GM23338 (cell line): Measurements from ENCODE around the gene CENPP. TPM values are rescaled to one million over a fixed set of nuclear protein-coding genes. Genes with fewer than 3 reads are reported as not detected.

Experiments used
- ATAC-seq: fragments of 200-7000 bp; cut with Tn5 transposase; 3 replicates; pipeline ENCODE4 v1.9.1; 2020
- DNase-seq: peaks from one replicate; pipeline ENCODE4 v3.0.0-alpha.2; 2015; ENCODE audit warnings: low spot score
- H2AFZ ChIP-seq: fragments of 200-600 bp; sonication (generic); 2 replicates; pipeline ENCODE4 v1.8.0; 2016; ENCODE audit warnings: antibody characterized with exemption, mild to moderate bottlenecking, moderate library complexity
- H3F3A ChIP-seq: fragments of 200-600 bp; sonication (generic); replicated peaks from 2 replicates; pipeline ENCODE4 v1.8.0; 2017; ENCODE audit warnings: antibody characterized with exemption, mixed run types, low read depth
- H3K27ac ChIP-seq: fragments of 200-600 bp; sonication (generic); 2 replicates; pipeline ENCODE4 v1.6.1; 2016; ENCODE audit warnings: low read depth
- H3K27me3 ChIP-seq: fragments of 200-600 bp; sonication (generic); 2 replicates; pipeline ENCODE4 v1.8.0; 2016; ENCODE audit warnings: mild to moderate bottlenecking, mixed run types, moderate library complexity; ENCODE audit not compliant: insufficient read depth
- H3K36me3 ChIP-seq: fragments of 200-600 bp; sonication (generic); 2 replicates; pipeline ENCODE4 v1.8.0; 2016; ENCODE audit warnings: mild to moderate bottlenecking; ENCODE audit not compliant: insufficient read depth
- H3K4me1 ChIP-seq: fragments of 200-600 bp; sonication (generic); 2 replicates; pipeline ENCODE4 v1.8.0; 2016; ENCODE audit warnings: mild to moderate bottlenecking, moderate library complexity; ENCODE audit not compliant: insufficient read depth
- H3K4me2 ChIP-seq: fragments of 200-600 bp; sonication (generic); 2 replicates; pipeline ENCODE4 v1.7.1; 2017; ENCODE audit warnings: mixed run types
- H3K4me3 ChIP-seq: fragments of 200-600 bp; sonication (generic); 2 replicates; pipeline ENCODE4 v1.6.1; 2016; ENCODE audit warnings: mixed run types
- H3K79me2 ChIP-seq: fragments of 200-600 bp; sonication (generic); replicated peaks from 2 replicates; pipeline ENCODE4 v1.8.0; 2017; ENCODE audit warnings: mild to moderate bottlenecking; ENCODE audit not compliant: insufficient read depth
- H3K9me2 ChIP-seq: fragments of 200-600 bp; sonication (generic); 2 replicates; pipeline ENCODE4 v1.8.0; 2017; ENCODE audit not compliant: insufficient read depth
- H4K20me1 ChIP-seq: fragments of 200-600 bp; sonication (generic); replicated peaks from 2 replicates; pipeline ENCODE4 v1.8.0; 2017; ENCODE audit warnings: mild to moderate bottlenecking; ENCODE audit not compliant: insufficient read depth
- H3K27ac Mint-ChIP-seq: 2 replicates; pipeline ENCODE4 v1.8.0; 2020; ENCODE audit warnings: inconsistent platforms, mild to moderate bottlenecking, moderate library complexity, mixed read lengths
- H3K27me3 Mint-ChIP-seq: 3 replicates; pipeline ENCODE4 v1.8.0; 2022; ENCODE audit warnings: low read depth, mild to moderate bottlenecking, moderate library complexity, mixed read lengths, inconsistent platforms; ENCODE audit not compliant: insufficient read depth, poor library complexity
- H3K36me3 Mint-ChIP-seq: 3 replicates; pipeline ENCODE4 v1.8.0; 2021; ENCODE audit warnings: low read depth, mild to moderate bottlenecking, inconsistent platforms, moderate library complexity, mixed read lengths
- H3K4me1 Mint-ChIP-seq: 3 replicates; pipeline ENCODE4 v1.8.0; 2020; ENCODE audit warnings: mild to moderate bottlenecking, inconsistent platforms, mixed read lengths
- H3K4me3 Mint-ChIP-seq: 3 replicates; pipeline ENCODE4 v1.8.0; 2021; ENCODE audit warnings: moderate library complexity, mild to moderate bottlenecking, inconsistent platforms, mixed read lengths
- H3K9me3 Mint-ChIP-seq: 3 replicates; pipeline ENCODE4 v1.8.0; 2020; ENCODE audit warnings: moderate library complexity, mild to moderate bottlenecking, inconsistent platforms, mixed read lengths
- EZH2phosphoT487 ChIP-seq: fragments of 200-600 bp; sonication (generic); IDR thresholded peaks from one replicate; pipeline ENCODE4 v1.8.1; 2018; ENCODE audit warnings: antibody characterized with exemption; ENCODE audit not compliant: unreplicated experiment
- JUNB ChIP-seq: IDR thresholded peaks from one replicate; pipeline ENCODE4 v1.6.1; 2016; ENCODE audit warnings: antibody characterized with exemption; ENCODE audit not compliant: unreplicated experiment
- STAT1 ChIP-seq: IDR thresholded peaks from one replicate; pipeline ENCODE4 v1.6.1; 2016; ENCODE audit warnings: antibody characterized with exemption; ENCODE audit not compliant: unreplicated experiment
- ZNF114 ChIP-seq: fragments of 250-450 bp; sonication (Bioruptor Pico); IDR thresholded peaks from 2 replicates; pipeline ENCODE4 v1.5.0; 2020; ENCODE audit warnings: mild to moderate bottlenecking, moderate library complexity
- ZNF331 ChIP-seq: fragments of 250-450 bp; sonication (Bioruptor Pico); IDR thresholded peaks from 2 replicates; pipeline ENCODE4 v1.5.0; 2020; ENCODE audit warnings: low read depth, mild to moderate bottlenecking, moderate library complexity
- polyA plus RNA-seq: library from polyadenylated mRNA; unstranded; fragments of >200 nt; fragmentation: Nextera tagmentation; extraction: Ambion mirVana; gene quantifications from 2 replicates; pipeline ENCODE4 v1.2.1, GENCODE V29; 2016
- total RNA-seq: library from RNA; depleted of rRNA; stranded (reverse); fragments of >200 nt; shearing (Covaris generic); gene quantifications from 2 replicates; pipeline ENCODE4 v1.2.3, GENCODE V29; 2014
- TF ChIP-seq, protein P1 (sequence below): fragments of 250-450 bp; sonication (Bioruptor Pico); IDR thresholded peaks from 2 replicates; pipeline ENCODE4 v1.5.0; 2020; ENCODE audit warnings: mild to moderate bottlenecking, moderate library complexity
- TF ChIP-seq, protein P2 (sequence below): IDR thresholded peaks from 2 replicates; pipeline ENCODE4 v1.6.1; 2016; ENCODE audit warnings: antibody characterized with exemption
- TF ChIP-seq, protein P3 (sequence below), 2 experiments: fragments of 200-600 bp in 1 of 2; sonication (generic) in 1 of 2; conservative IDR thresholded peaks; 2 replicates each; pipeline versions ENCODE4 v1.5.1 to v1.6.1; 2016 to 2017; ENCODE audit warnings: antibody characterized with exemption in 2 of 2, low read depth in 2 of 2, mild to moderate bottlenecking in 2 of 2, moderate library complexity in 1 of 2

CENPP gene
- total and polyA plus RNA-seq, 2 experiments from 2014 or later: 11.0 to 12.6 TPM

DNA sequence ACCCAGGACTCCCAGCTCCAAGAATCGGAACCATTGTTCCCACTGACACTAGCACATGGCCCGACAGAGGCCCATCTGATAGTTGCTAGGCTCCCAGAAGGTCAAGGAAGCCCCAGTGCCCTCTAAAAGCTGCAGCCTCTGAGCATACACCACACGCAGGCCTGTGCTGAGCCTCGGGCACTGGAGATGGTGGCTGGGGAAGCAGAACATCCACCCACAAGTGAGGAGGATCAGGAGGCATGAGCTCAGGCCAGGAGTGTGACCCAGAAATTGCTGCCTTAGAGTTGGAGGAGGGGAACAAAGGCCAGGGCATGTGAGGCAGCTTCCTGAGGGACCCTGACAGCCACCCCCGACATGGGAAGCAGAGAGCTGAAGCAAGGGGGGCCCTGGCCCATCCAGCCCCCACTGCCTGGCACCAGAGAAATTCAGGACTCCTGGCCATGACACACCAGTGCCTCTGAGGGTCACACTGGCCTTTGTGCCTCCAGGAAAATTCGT lies 322.8 kb downstream of the CENPP start (continued):
- TF ChIP-seq, protein P1, sequence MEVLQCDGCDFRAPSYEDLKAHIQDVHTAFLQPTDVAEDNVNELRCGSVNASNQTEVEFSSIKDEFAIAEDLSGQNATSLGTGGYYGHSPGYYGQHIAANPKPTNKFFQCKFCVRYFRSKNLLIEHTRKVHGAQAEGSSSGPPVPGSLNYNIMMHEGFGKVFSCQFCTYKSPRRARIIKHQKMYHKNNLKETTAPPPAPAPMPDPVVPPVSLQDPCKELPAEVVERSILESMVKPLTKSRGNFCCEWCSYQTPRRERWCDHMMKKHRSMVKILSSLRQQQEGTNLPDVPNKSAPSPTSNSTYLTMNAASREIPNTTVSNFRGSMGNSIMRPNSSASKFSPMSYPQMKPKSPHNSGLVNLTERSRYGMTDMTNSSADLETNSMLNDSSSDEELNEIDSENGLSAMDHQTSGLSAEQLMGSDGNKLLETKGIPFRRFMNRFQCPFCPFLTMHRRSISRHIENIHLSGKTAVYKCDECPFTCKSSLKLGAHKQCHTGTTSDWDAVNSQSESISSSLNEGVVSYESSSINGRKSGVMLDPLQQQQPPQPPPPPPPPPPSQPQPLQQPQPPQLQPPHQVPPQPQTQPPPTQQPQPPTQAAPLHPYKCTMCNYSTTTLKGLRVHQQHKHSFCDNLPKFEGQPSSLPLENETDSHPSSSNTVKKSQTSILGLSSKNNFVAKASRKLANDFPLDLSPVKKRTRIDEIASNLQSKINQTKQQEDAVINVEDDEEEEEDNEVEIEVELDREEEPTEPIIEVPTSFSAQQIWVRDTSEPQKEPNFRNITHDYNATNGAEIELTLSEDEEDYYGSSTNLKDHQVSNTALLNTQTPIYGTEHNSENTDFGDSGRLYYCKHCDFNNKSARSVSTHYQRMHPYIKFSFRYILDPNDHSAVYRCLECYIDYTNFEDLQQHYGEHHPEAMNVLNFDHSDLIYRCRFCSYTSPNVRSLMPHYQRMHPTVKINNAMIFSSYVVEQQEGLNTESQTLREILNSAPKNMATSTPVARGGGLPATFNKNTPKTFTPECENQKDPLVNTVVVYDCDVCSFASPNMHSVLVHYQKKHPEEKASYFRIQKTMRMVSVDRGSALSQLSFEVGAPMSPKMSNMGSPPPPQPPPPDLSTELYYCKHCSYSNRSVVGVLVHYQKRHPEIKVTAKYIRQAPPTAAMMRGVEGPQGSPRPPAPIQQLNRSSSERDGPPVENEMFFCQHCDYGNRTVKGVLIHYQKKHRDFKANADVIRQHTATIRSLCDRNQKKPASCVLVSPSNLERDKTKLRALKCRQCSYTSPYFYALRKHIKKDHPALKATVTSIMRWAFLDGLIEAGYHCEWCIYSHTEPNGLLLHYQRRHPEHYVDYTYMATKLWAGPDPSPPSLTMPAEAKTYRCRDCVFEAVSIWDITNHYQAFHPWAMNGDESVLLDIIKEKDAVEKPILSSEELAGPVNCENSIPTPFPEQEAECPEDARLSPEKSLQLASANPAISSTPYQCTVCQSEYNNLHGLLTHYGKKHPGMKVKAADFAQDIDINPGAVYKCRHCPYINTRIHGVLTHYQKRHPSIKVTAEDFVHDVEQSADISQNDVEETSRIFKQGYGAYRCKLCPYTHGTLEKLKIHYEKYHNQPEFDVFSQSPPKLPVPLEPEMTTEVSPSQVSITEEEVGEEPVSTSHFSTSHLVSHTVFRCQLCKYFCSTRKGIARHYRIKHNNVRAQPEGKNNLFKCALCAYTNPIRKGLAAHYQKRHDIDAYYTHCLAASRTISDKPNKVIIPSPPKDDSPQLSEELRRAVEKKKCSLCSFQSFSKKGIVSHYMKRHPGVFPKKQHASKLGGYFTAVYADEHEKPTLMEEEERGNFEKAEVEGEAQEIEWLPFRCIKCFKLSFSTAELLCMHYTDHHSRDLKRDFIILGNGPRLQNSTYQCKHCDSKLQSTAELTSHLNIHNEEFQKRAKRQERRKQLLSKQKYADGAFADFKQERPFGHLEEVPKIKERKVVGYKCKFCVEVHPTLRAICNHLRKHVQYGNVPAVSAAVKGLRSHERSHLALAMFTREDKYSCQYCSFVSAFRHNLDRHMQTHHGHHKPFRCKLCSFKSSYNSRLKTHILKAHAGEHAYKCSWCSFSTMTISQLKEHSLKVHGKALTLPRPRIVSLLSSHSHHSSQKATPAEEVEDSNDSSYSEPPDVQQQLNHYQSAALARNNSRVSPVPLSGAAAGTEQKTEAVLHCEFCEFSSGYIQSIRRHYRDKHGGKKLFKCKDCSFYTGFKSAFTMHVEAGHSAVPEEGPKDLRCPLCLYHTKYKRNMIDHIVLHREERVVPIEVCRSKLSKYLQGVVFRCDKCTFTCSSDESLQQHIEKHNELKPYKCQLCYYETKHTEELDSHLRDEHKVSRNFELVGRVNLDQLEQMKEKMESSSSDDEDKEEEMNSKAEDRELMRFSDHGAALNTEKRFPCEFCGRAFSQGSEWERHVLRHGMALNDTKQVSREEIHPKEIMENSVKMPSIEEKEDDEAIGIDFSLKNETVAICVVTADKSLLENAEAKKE (CRISPR knock-in tag): no peak
- no peak for TF ChIP-seq ZNF331 (CRISPR knock-in tag)
- TF ChIP-seq, protein P2, sequence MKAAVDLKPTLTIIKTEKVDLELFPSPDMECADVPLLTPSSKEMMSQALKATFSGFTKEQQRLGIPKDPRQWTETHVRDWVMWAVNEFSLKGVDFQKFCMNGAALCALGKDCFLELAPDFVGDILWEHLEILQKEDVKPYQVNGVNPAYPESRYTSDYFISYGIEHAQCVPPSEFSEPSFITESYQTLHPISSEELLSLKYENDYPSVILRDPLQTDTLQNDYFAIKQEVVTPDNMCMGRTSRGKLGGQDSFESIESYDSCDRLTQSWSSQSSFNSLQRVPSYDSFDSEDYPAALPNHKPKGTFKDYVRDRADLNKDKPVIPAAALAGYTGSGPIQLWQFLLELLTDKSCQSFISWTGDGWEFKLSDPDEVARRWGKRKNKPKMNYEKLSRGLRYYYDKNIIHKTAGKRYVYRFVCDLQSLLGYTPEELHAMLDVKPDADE: no peak
- no peak for TF ChIP-seq JUNB
- TF ChIP-seq STAT1: no peak
- no peak for TF ChIP-seq EZH2phosphoT487

DNA sequence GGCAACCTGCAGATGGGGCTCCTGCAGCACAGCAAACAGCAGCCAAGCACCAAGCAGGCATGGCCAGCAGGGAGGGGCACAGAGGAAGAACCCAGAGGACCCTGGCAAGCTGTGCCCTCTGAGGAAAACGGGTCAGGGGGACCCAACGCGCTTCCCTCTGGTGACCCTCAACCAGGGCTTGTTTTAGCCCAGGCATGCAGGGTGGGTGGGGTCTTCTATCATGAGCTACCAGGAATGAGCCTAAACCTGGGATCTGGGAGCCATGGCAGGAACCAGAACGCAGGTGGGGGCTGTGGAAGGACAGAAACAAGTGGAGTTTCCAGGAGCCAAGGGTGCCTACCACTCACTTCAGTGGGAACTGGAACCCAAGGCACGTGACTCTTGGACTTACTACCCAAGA lies 323.3 kb downstream of the CENPP start:
- Mint-ChIP-seq H3K4me1 (no peaks in the 10 kb centered on the region), H3K4me3 (no peak overlapping the region), H3K27me3 (peaks cover 2% of the 10 kb centered on the region), H3K9me3 (no peaks in the 10 kb centered on the region), H3K36me3 (peaks cover 58% of the 10 kb centered on the region), H3K27ac (0 out of 2 replicates have a peak overlapping the region, but pooled peaks have one; percentile 56)
- Histone ChIP-seq H3K9me2 (no peaks in the 10 kb centered on the region), H3F3A (no peaks in the 10 kb centered on the region), H3K36me3 (peaks cover 9% of the 10 kb centered on the region; the same call in 1 of the 2 replicates), H3K27me3 (no peaks in the 10 kb centered on the region), H3K4me2 (no peak overlapping the region), H3K4me1 (no peaks in the 10 kb centered on the region), H3K4me3 (no peak overlapping the region), H3K27ac (no peak overlapping the region), H2AFZ (no peak overlapping the region), H3K79me2 (no peaks in the 10 kb centered on the region), H4K20me1 (no peaks in the 10 kb centered on the region)
- ATAC-seq (0 out of 3 replicates have a peak, but pooled peaks have one; percentile 26), DNase-seq (no peak)
- TF ChIP-seq, protein P3, sequence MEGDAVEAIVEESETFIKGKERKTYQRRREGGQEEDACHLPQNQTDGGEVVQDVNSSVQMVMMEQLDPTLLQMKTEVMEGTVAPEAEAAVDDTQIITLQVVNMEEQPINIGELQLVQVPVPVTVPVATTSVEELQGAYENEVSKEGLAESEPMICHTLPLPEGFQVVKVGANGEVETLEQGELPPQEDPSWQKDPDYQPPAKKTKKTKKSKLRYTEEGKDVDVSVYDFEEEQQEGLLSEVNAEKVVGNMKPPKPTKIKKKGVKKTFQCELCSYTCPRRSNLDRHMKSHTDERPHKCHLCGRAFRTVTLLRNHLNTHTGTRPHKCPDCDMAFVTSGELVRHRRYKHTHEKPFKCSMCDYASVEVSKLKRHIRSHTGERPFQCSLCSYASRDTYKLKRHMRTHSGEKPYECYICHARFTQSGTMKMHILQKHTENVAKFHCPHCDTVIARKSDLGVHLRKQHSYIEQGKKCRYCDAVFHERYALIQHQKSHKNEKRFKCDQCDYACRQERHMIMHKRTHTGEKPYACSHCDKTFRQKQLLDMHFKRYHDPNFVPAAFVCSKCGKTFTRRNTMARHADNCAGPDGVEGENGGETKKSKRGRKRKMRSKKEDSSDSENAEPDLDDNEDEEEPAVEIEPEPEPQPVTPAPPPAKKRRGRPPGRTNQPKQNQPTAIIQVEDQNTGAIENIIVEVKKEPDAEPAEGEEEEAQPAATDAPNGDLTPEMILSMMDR (conservative IDR thresholded peaks at IDR 0.05; ENCODE audit: low read depth in 2 of 2): peak in 1 of 2 experiments; percentile 24; a peak in 1 of 4 replicates
- no peak for TF ChIP-seq ZNF114 (CRISPR knock-in tag)
